GM12878 (cell line): ENCODE results near the gene CNTN4. TPM values are rescaled to one million over a fixed set of nuclear protein-coding genes. Genes with fewer than 3 reads are reported as not detected.

Source experiments
- ATAC-seq: fragments of 200-7000 bp; cut with Tn5 transposase; 3 replicates; pipeline ENCODE4 v1.9.1; 2020; ENCODE audit warnings: mild to moderate bottlenecking, moderate library complexity
- BruUV-seq: library from RNA; stranded (reverse); fragments of 400-500 nt; replicated peaks from 2 replicates; lab custom pipeline; 2021; lab: Mats Ljungman, UMichigan
- CTCF ChIA-PET: fragments of 300-600 bp; sonication (Branson Sonifier 250); formaldehyde crosslinking; extraction: SDS; loops from one replicate; lab custom pipeline; 2021; ENCODE audit warnings: inconsistent platforms; lab: Yijun Ruan, JAX
- POLR2A ChIA-PET: fragments of 350-600 bp; formaldehyde crosslinking; extraction: SDS; loops from one replicate; lab custom pipeline; 2021; ENCODE audit warnings: inconsistent platforms; lab: Charles Lee
- RAD21 ChIA-PET: fragments of 300-600 bp; sonication (Branson Sonifier 250); formaldehyde crosslinking; loops from one replicate; lab custom pipeline; 2023; ENCODE audit warnings: antibody characterized with exemption; ENCODE audit not compliant: unreplicated experiment; lab: Charles Lee
- SMC1A ChIA-PET: fragments of 300-600 bp; sonication (Branson Sonifier 250); formaldehyde crosslinking; loops from one replicate; lab custom pipeline; 2023; ENCODE audit not compliant: unreplicated experiment, uncharacterized antibody; lab: Charles Lee
- DNase-seq: peaks from one replicate; pipeline ENCODE4 v3.0.0-alpha.2; 2011; ENCODE audit warnings: low read depth, low spot score
- FAIRE-seq: peaks from 3 replicates; lab custom pipeline; 2011; peaks lifted over from hg19 to GRCh38; lab: Jason Lieb, UNC
- H2AFZ ChIP-seq: 2 replicates; pipeline ENCODE4 v1.6.0; 2011; ENCODE audit warnings: low read depth, low read length, control low read depth; ENCODE audit not compliant: control insufficient read depth
- H3K27ac ChIP-seq: 2 replicates; pipeline ENCODE4 v1.5.1; 2011; ENCODE audit warnings: control low read depth; ENCODE audit not compliant: control insufficient read depth, insufficient read depth
- H3K27me3 ChIP-seq, 2 experiments: replicated peaks in 1 of 2; 2 replicates each; pipeline versions ENCODE4 v1.6.0 to v1.6.1; 2011; ENCODE audit warnings: low read length in 1 of 2; ENCODE audit not compliant: control insufficient read depth in 2 of 2, insufficient read depth in 2 of 2
- H3K36me3 ChIP-seq, 2 experiments: 2 replicates each; pipeline ENCODE4 v1.5.1; 2011; ENCODE audit warnings: low read length in 1 of 2; ENCODE audit not compliant: control insufficient read depth in 2 of 2, insufficient read depth in 2 of 2
- H3K4me1 ChIP-seq: 2 replicates; pipeline ENCODE4 v1.6.1; 2011; ENCODE audit warnings: mild to moderate bottlenecking, low read length, moderate library complexity, mixed read lengths; ENCODE audit not compliant: control insufficient read depth, insufficient read depth
- H3K4me2 ChIP-seq: 2 replicates; pipeline ENCODE4 v1.6.0; 2011; ENCODE audit warnings: control low read depth; ENCODE audit not compliant: control insufficient read depth, insufficient read depth
- H3K4me3 ChIP-seq: fragments of 200-600 bp; sonication (generic); 2 replicates; pipeline ENCODE4 v1.5.1; 2016
- H3K79me2 ChIP-seq: 2 replicates; pipeline ENCODE4 v1.6.0; 2011; ENCODE audit warnings: low read length; ENCODE audit not compliant: control insufficient read depth, insufficient read depth
- H3K9ac ChIP-seq: 2 replicates; pipeline ENCODE4 v1.8.0; 2011; ENCODE audit warnings: low read length, control low read depth, mixed read lengths; ENCODE audit not compliant: control insufficient read depth, insufficient read depth
- H3K9me3 ChIP-seq: replicated peaks from 3 replicates; pipeline ENCODE4 v1.5.1; 2011; ENCODE audit warnings: mild to moderate bottlenecking, low read length; ENCODE audit not compliant: control insufficient read depth, insufficient read depth
- H4K20me1 ChIP-seq: 2 replicates; pipeline ENCODE4 v1.6.0; 2011; ENCODE audit not compliant: control insufficient read depth, insufficient read depth
- ATF3 ChIP-seq: IDR thresholded peaks from 2 replicates; pipeline ENCODE4 v1.6.1; 2011; ENCODE audit warnings: low read depth, mild to moderate bottlenecking, low read length, moderate library complexity, borderline replicate concordance; ENCODE audit errors: extremely low read depth
- BACH1 ChIP-seq: fragments of 450-650 bp; IDR thresholded peaks from 2 replicates; pipeline ENCODE4 v1.6.1; 2017; ENCODE audit warnings: mild to moderate bottlenecking, borderline replicate concordance
- CBFB ChIP-seq: IDR thresholded peaks from 2 replicates; pipeline ENCODE4 v1.6.1; 2016; ENCODE audit warnings: antibody characterized with exemption, low read depth
- CBX5 ChIP-seq: sonication (generic); IDR thresholded peaks from 2 replicates; pipeline ENCODE4 v1.6.1; 2016; ENCODE audit warnings: low read depth, moderate library complexity, mild to moderate bottlenecking, inconsistent platforms
- CHD1 ChIP-seq: IDR thresholded peaks from 2 replicates; pipeline ENCODE4 v1.6.1; 2012; ENCODE audit warnings: low read depth, low read length, improper control_type of control experiment
- CUX1 ChIP-seq: IDR thresholded peaks from 2 replicates; pipeline ENCODE4 v1.6.1; 2012; ENCODE audit warnings: improper control_type of control experiment, low read depth, low read length; ENCODE audit not compliant: insufficient replicate concordance
- E2F4 ChIP-seq: IDR thresholded peaks from 2 replicates; pipeline ENCODE4 v1.6.1; 2012; ENCODE audit warnings: low read depth, low read length, improper control_type of control experiment
- GABPA ChIP-seq: IDR thresholded peaks from 2 replicates; pipeline ENCODE4 v1.6.1; 2014; ENCODE audit warnings: antibody characterized with exemption, low read depth, mild to moderate bottlenecking, inconsistent platforms
- HDAC6 ChIP-seq: fragments of 200-600 bp; sonication (generic); IDR thresholded peaks from one replicate; pipeline ENCODE4 v1.8.0; 2017; ENCODE audit warnings: antibody characterized with exemption; ENCODE audit not compliant: unreplicated experiment
- HDGF ChIP-seq: fragments of 450-650 bp; IDR thresholded peaks from 2 replicates; pipeline ENCODE4 v1.6.1; 2016; ENCODE audit warnings: antibody characterized with exemption
- WRNIP1 ChIP-seq: IDR thresholded peaks from 2 replicates; pipeline ENCODE4 v1.6.1; 2011; ENCODE audit warnings: low read depth, low read length, improper control_type of control experiment, borderline replicate concordance
- WGBS: methylation state at CpG from one replicate; pipeline ENCODE4 v1.1.6; 2016; ENCODE audit warnings: low lambda C conversion rate; ENCODE audit not compliant: insufficient replicate concordance, insufficient coverage; ENCODE audit errors: missing lambda C conversion rate; 5-methylcytosine and 5-hydroxymethylcytosine counted together
- in situ Hi-C: fragments of 300-500 bp; cut with MboI; formaldehyde crosslinking; loops from 9 replicates; pipeline ENCODE4 v1.14.3; 2018; ENCODE audit warnings: mixed read lengths
- intact Hi-C: fragments of 100-400 bp; cut with micrococcal nuclease; formaldehyde crosslinking; loops from one replicate; pipeline ENCODE4 v1.14.2; 2022; ENCODE audit not compliant: unreplicated experiment
- polyA plus RNA-seq, 11 experiments: library from polyadenylated mRNA; depleted of rRNA in 4 of 11; unstranded in 6 of 11; stranded (reverse) in 5 of 11; fragments of >200 nt; fragmentation: Nextera tagmentation in 4 of 11; fragmentation: Illumina TruSeq in 1 of 11; extraction: Ambion mirVana in 4 of 11; extraction: Trizol in 1 of 11; gene quantifications; 1 replicate in 1 of 11; 2 replicates in 10 of 11; pipeline versions ENCODE4 v1.2.1 to v1.2.3, GENCODE V29; 2011 to 2016; ENCODE audit warnings: inconsistent platforms in 2 of 11, missing spikeins in 2 of 11, low read depth in 1 of 11
- total RNA-seq, 4 experiments: library from RNA; depleted of rRNA in 3 of 4; stranded (reverse); fragments of >200 nt in 3 of 4; fragmentation: Illumina TruSeq in 1 of 4; extraction: Trizol in 1 of 4; gene quantifications; 2 replicates each; pipeline versions ENCODE4 v1.2.1 to v1.2.3, GENCODE V29; 2013 to 2021
- TF ChIP-seq, protein P1 (sequence below): fragments of 450-650 bp; formaldehyde crosslinking; IDR thresholded peaks from 2 replicates; pipeline ENCODE4 v1.5.0; 2022; ENCODE audit warnings: mild to moderate bottlenecking, missing genetic modification characterization
- TF ChIP-seq, protein P2 (sequence below): IDR thresholded peaks from 2 replicates; pipeline ENCODE4 v1.6.1; 2011; ENCODE audit warnings: mild to moderate bottlenecking, low read depth, low read length, moderate library complexity; ENCODE audit not compliant: insufficient replicate concordance

The CNTN4 gene
- total and polyA plus RNA-seq, 10 of the 15 experiments (the other 5 are each of a cell fraction or from before 2014, with no cell fraction given): 0.05 to 0.43 (median 0.15) TPM; not detected in 1

DNA sequence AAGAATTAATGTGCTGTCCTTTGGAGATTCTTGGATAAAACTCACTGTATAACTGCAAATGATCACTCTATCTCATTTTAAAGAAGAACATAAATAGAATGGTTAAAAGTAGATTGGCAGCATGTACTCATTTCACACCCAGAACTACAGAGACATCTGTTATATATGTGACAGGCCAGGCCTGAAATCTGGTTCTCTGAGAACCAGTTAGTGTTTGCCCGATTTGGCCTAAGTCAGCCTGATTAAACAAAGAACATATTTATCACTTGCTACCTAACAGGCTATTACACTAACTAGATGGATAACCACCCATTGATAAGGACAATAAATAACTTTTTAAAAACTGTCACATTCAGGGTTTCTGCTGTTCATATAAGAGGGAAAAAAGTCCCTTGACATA is 460.1 kb downstream of the CNTN4 start:
- Histone ChIP-seq H3K4me3 (no peak overlapping the region), H3K27me3 (no peaks in the 10 kb centered on the region), H3K27ac (no peak overlapping the region), H3K4me2 (no peak overlapping the region), H3K4me1 (no peaks in the 10 kb centered on the region), H3K9me3 (no peaks in the 10 kb centered on the region), H3K79me2 (no peaks in the 10 kb centered on the region), H4K20me1 (no peaks in the 10 kb centered on the region), H2AFZ (no peak overlapping the region), H3K36me3 (no peaks in the 10 kb centered on the region), H3K9ac (no peak overlapping the region)
- ATAC-seq (no peak), DNase-seq (no peak), FAIRE-seq (no peak)
- in situ Hi-C loops (no loop called here), intact Hi-C loops (no loop called here)
- no TSS peak for BruUV-seq
- RAD21 ChIA-PET: no interaction called here
- POLR2A ChIA-PET: no interaction called here
- WGBS: 0% methylated on average over 1 of the region's 1 CpG
- CTCF ChIA-PET: no interaction called here
- SMC1A ChIA-PET: interaction anchor here (2.2 kb wide), 1 partner anchor 10 kb away, joined by 6 read pairs; no protein-coding TSS in a partner anchor
- TF ChIP-seq CUX1 (no peak), CHD1 (no peak), CBX5 (no peak), ATF3 (no peak), GABPA (no peak), CBFB (no peak), E2F4 (no peak), HDAC6 (no peak), HDGF (no peak), WRNIP1 (no peak), BACH1 (no peak)
- TF ChIP-seq, protein P1, sequence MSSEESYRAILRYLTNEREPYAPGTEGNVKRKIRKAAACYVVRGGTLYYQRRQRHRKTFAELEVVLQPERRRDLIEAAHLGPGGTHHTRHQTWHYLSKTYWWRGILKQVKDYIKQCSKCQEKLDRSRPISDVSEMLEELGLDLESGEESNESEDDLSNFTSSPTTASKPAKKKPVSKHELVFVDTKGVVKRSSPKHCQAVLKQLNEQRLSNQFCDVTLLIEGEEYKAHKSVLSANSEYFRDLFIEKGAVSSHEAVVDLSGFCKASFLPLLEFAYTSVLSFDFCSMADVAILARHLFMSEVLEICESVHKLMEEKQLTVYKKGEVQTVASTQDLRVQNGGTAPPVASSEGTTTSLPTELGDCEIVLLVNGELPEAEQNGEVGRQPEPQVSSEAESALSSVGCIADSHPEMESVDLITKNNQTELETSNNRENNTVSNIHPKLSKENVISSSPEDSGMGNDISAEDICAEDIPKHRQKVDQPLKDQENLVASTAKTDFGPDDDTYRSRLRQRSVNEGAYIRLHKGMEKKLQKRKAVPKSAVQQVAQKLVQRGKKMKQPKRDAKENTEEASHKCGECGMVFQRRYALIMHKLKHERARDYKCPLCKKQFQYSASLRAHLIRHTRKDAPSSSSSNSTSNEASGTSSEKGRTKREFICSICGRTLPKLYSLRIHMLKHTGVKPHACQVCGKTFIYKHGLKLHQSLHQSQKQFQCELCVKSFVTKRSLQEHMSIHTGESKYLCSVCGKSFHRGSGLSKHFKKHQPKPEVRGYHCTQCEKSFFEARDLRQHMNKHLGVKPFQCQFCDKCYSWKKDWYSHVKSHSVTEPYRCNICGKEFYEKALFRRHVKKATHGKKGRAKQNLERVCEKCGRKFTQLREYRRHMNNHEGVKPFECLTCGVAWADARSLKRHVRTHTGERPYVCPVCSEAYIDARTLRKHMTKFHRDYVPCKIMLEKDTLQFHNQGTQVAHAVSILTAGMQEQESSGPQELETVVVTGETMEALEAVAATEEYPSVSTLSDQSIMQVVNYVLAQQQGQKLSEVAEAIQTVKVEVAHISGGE: no peak
- TF ChIP-seq, protein P2, sequence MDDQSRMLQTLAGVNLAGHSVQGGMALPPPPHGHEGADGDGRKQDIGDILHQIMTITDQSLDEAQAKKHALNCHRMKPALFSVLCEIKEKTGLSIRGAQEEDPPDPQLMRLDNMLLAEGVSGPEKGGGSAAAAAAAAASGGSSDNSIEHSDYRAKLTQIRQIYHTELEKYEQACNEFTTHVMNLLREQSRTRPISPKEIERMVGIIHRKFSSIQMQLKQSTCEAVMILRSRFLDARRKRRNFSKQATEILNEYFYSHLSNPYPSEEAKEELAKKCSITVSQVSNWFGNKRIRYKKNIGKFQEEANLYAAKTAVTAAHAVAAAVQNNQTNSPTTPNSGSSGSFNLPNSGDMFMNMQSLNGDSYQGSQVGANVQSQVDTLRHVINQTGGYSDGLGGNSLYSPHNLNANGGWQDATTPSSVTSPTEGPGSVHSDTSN: no peak
